Fibroblast of skin of right biceps (primary cell): ENCODE measurements around the gene PARK7.

ENCODE experiments used
- DNase-seq: peaks from one replicate; pipeline ENCODE4 v3.0.0-alpha.2; 2013

Gene PARK7

DNA sequence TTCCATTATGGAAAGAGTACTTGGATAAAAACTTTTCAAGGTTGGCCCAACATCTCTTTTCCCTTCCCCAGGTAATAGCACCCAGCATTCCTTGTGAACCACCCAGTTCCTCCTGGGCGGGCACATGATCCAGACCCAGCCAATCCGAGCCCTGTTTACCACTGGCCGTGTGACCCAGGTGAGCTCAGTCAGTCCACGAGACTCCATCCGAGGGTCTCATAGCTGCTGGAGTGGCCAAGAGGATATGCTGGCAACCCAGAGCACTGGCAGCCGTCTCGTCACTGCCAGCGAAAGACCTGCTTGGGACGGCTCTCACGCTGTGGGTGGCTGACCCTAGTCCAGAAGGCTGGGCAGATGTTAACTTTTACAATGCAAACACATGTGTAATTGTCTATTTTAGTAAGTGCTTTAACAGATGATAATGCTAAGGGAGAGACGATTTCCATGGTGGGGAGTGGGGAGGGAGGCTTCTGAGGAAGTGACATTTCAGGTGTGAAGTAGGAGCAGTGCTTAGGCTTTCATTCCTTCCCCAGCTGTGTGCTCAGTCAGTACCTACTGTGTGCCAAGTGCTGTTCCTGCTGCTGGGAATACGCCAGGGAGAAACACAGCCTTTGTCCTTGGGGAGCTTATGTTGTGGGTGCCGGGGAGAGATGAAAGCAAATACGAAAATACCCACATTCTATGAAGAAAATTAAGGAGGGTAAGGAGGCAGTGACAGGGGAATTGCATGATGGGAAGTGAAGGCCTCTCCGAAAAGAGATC is 24.5 kb downstream of the PARK7 start:
- no peak for DNase-seq

DNA sequence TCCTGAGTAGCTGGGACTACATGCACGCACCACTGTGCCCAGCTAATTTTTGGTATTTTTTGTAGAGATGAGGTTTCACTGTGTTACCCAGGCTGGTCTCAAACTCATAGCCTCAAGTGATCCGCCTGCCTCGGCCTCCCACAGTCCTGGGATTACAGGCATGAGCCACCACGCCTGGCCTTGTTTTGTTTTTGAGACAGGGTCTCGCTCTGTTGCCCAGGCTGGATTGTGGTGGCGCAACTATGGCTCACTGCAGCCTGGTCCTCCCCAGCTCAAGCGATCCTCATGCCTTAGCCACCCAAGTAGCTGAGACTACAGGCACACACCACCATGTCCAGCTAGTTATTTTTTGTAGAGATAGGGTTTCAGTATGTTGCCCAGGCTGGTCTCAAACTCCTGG is 26.0 kb downstream of the PARK7 start:
- no peak for DNase-seq

DNA sequence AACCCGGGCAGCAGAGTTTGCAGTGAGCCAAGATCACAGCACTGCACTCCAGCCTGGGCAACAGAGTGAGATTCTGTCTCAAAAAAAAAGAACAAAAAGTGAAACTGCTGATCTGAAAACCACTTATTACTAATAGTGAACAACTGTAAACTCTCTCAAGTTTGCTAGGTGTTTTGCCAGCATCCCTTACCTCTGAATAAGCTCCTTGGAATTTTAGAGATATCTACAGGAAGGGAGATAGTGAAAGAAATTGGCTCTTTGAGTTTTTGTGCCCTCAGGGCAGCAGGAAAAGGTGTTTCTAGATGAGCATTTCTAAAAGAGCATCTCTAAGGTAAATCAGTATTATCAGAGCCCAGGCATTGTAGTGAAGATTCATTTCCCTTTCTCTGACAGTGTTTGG is 27.1 kb downstream of the PARK7 start:
- DNase-seq, result peak; percentile 10

DNA sequence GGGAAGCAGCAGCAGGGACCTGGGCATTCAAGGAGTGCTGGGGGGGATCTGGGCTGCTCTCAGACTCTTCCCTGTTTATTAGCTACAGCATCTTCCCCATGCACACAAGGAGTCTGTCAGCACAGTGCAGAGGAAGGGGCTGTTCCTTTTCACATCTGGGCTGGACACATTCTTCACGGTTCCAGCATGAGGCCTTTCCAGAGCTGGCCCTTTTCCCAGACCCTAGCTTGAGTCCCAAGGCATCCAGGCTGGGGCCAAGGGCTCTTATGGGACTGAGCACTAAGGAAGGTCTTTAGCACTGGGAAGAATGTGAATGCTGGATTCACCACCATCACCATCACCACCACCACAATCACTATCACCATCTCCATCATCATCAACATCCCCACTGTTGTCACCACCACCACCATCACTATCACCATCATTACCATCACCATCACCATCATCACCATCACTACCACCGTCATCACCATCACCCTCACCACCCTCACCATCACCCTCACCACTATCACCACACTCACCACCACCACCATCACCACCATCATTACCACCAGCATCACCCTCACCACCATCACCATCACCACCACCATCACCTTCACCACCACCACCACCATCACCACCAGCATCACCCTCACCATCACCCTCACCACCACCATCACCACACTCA is 28.4 kb downstream of the PARK7 start:
- DNase-seq, result peak; percentile 10

DNA sequence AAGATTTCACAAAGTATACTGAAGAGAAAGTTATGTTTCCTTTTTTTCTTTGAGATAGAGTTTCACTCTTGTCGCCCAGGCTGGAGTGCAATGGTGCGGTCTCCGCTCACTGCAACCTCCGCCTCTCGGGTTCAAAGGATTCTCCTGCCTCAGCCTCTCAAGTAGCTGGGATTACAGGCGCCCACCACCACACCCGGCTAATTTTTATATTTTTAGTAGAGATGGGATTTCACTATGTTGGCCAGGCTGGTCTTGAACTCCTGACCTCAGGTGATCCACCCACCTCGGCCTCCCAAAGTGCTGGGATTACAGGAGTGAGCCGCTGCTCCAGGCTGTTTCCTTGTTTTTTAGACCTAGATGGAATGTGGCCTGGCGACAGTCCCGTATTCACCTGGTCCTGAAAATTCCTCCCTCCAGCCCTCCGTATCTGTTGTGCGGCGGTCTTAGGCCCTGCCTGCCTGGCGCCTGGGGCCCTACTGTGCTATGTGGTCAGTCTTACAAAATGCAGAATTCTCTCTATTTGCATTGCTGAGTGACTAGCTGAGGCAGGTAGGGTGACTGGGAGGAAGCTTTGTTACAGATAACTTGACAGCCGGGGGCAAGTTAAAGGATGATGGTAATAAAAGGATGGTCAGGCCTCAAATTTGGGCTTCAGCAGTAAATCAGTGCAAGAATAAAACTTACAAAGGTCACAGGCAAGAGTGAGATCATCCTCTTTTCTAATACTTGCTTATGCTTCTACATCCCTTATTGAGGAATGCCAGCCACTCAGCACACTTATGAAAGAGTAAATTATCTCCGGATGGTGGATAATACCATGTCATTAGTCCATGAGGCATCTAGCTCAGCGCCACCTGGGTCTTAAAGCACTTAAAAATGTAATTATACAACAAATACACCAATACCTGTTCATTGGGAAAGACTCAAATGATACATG is 30.3 kb downstream of the PARK7 start:
- DNase-seq, result no peak

DNA sequence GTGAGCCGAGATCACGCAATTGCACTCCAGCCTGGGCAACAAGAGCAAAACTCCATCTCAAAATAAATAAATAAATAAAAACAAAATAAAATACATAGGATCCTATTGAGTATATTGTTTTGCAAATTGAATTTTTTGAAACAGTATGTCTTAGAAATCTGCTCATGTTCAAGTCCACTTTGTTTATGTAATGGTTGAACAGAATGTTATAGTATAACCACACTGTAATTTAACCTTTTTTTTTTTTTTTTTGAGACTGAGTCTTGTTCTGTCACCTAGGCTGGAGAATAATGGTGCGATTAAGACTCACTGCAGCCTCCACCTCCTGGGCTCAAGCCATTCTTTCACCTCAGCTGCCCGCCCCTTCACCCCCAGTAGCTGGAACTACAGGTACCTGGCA is 31.4 kb downstream of the PARK7 start:
- no peak for DNase-seq

DNA sequence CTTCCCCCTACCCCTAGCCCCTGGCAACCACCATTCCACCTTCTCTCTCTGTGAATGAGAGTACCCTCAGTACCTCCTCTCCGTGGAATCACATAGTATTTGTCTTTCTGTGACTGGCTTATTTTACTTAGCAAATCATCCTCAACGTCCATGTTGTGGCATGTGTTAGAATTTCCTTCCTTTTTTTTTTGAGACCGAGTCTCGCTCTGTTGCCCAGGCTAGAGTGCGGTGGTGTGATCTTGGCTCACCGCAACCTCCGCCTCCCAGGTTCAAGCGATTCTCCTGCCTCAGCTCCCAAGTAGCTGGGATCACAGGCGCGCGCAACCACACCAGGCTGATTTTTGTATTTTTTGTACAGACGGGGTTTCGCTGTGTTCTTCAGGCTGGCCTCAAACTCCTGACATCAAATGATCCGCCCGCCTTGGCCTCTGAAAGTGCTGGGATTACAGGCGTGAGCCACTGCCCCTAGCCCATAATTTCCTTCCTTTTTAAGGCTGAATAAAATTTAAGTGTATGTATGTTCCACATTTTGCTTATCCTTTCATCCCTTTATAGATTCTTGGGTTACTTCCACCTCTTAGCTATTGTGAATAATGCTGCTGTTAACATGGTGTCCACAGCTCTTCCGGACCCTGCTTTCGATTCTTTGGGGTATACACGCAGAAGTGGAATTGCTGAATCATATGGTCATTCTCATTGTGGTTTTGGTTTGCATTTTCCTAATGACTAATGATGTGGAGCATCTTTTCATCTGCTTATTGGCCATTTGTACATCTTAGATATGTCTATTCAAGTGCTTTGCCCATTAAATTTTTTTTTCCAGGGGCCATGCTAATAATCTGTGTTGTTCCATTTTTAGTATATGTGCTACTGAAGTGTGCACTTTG is 32.3 kb downstream of the PARK7 start:
- DNase-seq, result peak; percentile 89

DNA sequence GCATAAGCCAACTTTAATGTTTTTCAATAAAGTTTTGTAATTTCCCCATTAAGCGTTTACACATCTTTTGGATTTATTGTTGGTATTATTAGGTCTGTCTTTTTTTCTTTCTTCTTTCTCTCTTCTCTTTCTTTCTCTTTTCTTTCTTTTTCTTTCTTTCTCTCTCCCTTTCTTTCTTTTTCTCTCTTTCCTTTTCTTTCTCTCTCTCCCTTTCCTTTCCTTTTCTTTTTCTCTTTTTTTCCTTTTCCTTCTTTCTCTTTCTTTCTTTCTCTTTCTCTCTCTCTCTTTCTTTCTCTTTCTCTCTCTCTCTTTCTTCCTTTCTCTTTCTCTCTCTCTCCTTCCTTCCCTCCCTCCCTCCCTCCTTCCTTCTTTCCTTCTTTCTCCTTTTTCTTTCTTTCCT is 33.3 kb downstream of the PARK7 start:
- no peak for DNase-seq

DNA sequence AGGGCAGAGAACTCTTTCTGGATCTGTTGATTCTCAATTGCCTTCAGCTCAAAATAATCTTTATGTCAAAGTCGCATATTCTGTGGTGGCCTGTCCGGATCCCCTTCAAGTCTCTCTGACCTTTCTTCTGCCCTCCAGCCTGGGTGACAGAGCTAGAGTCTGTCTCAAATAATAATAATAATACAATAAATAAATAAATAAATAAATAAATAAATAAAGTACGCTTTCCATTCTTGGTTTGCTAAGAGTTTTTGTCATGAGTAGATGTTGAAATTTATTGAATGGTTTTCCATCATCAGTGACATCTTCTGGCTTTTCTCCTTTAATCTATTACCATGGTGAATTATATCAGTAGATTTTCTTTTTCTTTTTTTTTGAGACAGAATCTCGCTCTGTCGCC is 33.9 kb downstream of the PARK7 start:
- DNase-seq, result no peak

DNA sequence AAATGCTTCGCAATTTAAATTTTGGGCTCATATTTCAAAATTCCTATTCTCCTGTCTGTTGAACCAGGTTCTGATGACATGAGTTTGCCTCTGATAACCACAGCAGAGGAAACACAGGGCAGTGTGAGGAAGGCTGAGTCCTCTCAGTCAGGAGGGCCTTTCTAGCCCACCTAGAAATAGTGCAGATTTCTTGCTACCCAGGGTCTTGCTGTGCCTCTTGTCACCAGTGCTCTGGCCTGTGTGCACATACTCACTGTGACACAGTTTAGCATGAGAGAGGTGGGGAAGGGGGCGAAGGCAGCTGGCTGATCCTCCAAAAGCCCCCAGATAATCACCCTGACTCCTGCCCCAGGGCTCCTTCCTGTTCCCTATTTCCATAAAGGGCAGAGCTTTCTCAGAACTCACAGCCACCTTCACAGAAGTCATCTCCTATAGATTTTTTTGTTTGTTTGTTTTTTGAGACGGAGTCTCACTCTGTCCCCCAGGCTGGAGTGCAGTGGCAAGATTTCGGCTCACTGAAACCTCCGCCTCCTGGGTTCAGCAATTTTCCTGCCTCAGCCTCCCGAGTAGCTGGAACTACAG is 40.9 kb downstream of the PARK7 start:
- DNase-seq, result no peak

DNA sequence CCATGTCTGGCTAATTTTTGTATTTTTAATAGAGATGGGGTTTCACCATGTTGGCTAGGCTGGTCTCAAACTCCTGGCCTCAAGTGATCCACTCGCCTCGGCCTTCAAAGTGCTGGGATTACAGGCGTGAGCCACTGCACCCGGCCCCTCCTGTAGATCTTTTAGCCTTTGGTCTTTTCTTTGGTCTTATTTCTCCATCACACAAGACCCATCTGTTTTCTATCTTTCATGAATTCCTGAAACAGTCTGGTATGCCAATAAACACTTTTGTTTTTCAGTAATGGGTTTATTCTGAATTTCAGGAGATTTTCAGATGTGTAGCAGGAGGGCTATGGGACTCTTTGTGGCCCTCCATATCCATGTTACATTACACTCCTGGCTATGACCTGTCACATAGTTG is 41.4 kb downstream of the PARK7 start:
- no peak for DNase-seq

DNA sequence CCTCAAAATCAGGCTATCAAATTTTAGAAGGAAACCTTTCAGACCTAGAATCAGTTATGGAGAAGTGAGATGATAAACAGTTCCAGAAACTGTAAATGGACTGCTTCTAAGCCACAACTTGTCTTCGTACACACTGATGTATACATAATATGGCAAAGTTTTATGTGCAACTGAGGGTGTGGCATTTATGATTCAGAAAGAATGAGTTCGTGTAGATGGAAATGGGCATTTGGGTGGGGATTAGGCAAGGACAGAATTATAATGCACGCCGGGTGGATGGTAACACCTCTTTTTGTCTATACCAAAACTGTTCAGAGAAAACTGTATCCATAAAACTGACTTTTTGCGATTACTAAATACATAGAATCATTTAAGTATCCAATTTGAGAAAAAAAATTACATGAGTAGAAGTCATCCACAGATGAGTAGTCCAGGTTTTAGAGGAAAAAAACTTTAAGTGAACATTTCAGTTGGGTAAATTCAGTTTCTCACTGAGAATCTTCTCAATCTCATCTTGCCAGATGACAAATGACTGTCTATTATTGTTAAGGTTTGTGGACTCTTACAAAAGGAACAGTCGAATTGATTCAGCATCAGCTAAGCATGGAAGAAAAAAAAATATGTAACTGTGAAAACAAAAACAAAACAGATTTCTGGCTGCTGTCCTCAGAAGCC is 42.1 kb downstream of the PARK7 start:
- DNase-seq, result no peak

DNA sequence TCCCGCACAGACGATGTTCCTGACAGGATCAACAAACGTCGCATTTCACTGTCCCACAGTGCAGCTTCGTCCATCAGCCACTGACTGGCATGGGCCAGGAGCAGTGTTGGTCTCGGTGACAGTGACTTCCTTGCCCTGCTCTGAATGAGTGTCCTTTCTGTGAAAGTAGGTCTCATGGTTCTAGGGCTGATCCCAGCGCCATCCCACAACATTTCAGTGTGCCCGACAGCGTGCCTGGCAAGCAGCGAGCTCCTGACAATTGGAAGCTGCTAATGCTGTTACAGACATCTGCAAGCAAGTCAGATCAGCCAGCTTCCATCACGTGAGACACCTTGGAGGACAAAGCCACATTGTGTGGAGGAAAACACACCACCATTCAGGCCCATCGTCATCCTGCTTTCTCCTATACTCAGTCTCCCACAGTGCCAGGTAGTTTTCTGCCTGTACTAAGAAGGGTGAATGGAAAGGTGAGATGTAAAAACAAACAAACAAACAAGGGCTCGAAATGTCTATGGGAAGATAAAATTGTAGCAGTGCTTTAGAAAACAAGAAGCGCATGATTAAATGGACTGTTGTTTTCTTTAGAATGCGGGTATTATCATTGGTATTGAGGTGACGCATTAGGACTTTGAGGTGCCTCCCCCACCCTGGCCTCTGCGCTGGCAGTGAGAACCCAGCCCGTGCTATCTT is 42.7 kb downstream of the PARK7 start:
- no peak for DNase-seq

DNA sequence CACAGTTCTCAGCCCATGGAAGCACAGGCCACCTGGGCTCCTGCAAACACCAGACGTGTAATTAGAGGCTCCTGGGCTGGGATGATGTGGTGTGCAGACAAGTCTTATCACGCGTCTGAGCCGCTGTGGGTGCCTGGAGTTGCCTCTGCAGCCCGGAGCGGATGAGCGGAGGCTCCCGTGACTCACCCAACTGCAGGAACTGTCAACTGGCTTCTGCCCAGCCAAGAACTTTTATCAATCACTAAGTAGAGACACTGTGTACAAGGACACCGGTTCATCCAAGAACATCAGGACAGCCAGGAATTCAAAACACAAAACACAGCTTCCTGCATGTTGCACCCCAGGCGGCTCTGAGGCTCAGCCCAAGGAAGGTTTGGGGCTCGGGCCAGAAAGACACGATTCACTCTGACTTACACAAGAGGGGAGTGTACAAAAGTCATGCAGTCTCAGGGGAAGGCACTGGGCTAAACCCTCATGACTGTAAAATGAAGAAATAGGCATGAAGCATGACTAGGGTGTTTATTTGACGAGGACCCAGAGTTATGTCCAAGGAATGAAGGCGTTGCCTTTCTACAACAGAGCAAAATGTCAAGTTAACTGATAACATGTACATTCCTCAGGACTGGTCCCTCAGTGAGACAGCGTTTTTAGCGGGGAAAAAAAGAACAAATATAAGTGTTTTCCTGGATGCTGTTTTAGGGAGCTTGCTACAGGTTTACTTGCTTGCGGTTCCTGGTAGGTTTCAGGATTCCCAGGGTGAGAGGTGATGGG is 43.5 kb downstream of the PARK7 start:
- peak; percentile 97 for DNase-seq

DNA sequence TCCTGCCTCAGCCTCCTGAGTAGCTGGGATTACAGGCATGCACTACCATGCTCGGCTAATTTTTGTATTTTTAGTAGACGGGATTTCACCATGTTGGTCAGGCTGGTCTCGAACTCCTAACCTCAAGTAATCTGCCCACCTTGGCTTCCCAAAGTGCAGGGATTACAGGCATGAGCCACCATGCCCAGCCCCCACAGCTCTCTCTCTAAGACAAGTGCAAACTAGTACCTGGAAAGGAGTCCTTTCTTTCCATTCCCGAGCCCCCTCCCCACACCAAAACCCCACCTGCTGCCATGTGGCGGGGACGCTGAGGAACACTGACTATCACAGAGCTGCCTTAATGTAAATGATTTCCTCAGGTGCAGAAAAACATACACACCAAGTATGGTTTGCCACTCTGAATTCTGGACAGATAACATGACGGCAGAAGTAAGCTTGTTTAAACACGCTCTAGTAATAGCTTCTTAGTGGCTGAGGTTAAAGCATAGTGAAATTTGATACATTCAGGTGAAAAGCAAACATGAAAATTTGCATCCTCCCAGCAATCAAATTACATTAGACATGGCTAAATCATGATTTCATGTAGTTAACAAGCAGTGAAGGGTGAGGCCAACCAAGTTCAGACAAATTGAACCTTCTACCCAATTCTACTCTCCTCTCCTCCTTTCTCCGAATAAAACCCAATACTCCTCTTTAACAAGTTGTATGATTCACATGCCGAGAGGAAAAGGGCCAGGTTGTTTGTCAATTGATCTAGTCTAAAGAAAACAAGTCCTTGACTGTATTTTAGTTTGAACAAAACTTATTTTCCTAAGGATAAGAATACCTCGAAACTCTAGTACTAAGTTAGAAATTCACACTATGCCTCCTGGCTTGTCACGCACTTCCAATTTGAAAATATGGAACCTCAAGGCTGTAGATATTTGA is 44.8 kb downstream of the PARK7 start:
- DNase-seq, result no peak

DNA sequence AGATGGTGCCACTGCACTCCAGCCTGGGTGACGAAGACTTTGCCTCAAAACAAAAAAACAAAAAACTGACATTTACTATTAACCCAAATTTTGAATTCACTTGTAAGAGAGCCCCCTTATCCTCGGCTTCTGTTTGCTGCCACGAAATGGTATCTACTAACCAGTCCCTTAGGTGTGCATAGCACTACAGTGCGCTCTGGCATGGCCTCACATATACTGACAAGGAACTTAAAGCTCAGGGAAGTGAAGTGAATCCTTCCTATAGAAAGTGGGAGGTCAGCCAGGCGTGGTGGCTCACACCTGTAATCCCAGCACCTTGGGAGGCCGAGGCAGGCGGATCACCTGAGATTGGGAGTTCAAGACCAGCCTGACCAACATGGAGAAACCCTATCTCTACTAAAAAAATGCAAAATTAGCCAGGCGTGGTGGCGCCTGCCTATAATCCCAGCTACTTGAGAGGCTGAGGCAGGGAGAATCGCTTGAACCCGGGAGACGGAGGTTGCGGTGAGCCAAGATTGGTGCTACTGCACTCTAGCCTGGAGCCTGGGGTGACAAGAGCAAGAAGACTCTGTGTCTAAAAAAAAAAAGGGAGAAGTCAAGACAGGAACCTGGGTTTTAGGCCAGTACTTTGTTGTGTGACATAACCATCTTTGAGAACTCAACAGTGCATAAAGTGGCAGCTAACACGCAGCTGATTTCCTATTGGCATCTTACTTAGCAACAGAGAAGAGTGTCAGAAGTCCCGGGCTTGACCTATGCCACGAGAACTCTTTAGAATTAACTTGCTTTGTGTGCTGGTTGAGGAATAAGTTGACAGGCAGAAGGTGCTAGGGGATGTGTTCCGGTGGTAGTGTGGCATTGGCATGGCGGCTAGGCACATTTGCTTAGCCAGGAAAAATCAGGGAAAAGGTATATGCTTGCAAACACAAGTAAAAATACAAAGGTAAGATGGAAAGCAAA is 47.8 kb downstream of the PARK7 start:
- DNase-seq, result no peak

DNA sequence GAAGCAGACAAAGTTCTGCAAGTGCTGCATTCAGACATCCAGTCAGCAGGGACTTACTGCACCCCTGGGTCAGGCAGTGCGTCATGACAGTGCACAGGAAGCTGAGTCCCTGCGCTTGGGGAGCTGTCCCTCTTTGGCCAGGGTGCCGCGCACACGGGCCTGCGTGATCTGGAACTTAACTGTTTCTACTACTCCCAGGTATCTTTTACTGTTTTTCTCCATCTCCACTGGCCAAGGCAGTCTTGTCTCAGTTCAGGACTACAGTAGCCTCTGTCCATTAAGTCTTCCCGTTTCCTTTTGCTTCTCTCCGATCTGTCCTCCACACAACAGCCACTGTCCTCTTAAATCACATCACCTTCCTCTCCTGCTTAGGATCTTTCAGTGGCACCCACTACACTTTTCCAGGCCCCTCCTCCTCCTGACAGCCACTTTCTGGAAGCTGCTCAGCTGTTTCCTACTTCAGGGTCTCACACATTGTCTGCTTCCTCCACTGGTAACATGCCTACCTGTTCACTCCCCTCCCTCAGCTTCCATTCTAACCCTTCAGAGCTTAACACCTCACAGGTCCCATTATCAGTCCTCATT is 48.7 kb downstream of the PARK7 start:
- no peak for DNase-seq
